ENCODE measurements around the gene DENND6A.

DNA sequence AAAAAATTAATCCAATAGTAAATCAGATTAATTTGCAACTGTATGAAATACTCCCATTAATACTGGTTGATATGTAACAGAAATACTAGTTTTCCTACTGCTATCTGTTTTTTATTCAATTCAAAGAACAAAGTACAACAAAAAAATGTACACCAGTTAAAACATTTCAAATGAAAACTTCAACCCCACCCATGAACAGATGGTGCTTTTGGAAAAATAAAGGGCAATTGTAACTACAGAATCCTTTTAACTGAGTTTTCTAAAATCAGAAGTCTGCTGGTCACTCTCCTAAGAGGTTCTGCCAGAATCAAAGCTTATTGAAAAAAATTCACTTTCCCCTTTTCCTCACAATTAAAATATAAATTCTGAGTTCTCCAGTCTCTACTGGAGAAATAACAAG, 34.3 kb downstream of the DENND6A start:
- TF ChIP-seq EP300 (IDR thresholded peaks at IDR 0.05) (no peak), POLR2AphosphoS5 (IDR thresholded peaks at IDR 0.05) (no peak), POLR2A (IDR thresholded peaks at IDR 0.05) (no peak)
- TF ChIP-seq, protein P1, sequence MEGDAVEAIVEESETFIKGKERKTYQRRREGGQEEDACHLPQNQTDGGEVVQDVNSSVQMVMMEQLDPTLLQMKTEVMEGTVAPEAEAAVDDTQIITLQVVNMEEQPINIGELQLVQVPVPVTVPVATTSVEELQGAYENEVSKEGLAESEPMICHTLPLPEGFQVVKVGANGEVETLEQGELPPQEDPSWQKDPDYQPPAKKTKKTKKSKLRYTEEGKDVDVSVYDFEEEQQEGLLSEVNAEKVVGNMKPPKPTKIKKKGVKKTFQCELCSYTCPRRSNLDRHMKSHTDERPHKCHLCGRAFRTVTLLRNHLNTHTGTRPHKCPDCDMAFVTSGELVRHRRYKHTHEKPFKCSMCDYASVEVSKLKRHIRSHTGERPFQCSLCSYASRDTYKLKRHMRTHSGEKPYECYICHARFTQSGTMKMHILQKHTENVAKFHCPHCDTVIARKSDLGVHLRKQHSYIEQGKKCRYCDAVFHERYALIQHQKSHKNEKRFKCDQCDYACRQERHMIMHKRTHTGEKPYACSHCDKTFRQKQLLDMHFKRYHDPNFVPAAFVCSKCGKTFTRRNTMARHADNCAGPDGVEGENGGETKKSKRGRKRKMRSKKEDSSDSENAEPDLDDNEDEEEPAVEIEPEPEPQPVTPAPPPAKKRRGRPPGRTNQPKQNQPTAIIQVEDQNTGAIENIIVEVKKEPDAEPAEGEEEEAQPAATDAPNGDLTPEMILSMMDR (IDR thresholded peaks at IDR 0.05): no peak

All from sigmoid colon (tissue), 4 donors.